PC-9 (cell line): ENCODE data around the gene ITGAE. TPM values are rescaled to one million over a fixed set of nuclear protein-coding genes. Genes with fewer than 3 reads are reported as not detected.

ENCODE experiments used
- BruUV-seq: library from RNA; stranded (reverse); fragments of 400-500 nt; replicated peaks from 2 replicates; lab custom pipeline; 2021; lab: Mats Ljungman, UMichigan
- CTCF ChIA-PET: fragments of 300-600 bp; sonication (Branson Sonifier 250); formaldehyde crosslinking; loops from one replicate; lab custom pipeline; 2022; ENCODE audit warnings: antibody characterized with exemption; lab: Charles Lee
- POLR2A ChIA-PET: fragments of 300-600 bp; sonication (Branson Sonifier 250); formaldehyde crosslinking; loops from one replicate; lab custom pipeline; 2022; ENCODE audit warnings: antibody characterized with exemption; ENCODE audit not compliant: unreplicated experiment; lab: Charles Lee
- DNase-seq, 2 experiments: peaks; one replicate each; pipeline versions ENCODE4 v3.0.0 to v3.0.0-alpha.2; 2015 to 2022; ENCODE audit warnings: mixed read lengths in 1 of 2
- H2AFZ ChIP-seq: fragments of 200-600 bp; sonication (generic); 2 replicates; pipeline ENCODE4 v1.8.1; 2017; ENCODE audit warnings: antibody characterized with exemption
- H3F3A ChIP-seq: fragments of 200-600 bp; sonication (generic); 2 replicates; pipeline ENCODE4 v1.8.1; 2017; ENCODE audit warnings: antibody characterized with exemption, mild to moderate bottlenecking, low read depth; ENCODE audit not compliant: insufficient read depth
- H3K27ac ChIP-seq: fragments of 200-600 bp; sonication (generic); 2 replicates; pipeline ENCODE4 v1.6.1; 2016; ENCODE audit warnings: mixed run types
- H3K27me3 ChIP-seq: fragments of 200-600 bp; sonication (generic); 2 replicates; pipeline ENCODE4 v1.6.1; 2016; ENCODE audit warnings: low read depth, mixed run types; ENCODE audit not compliant: insufficient read depth
- H3K36me3 ChIP-seq: fragments of 200-600 bp; sonication (generic); 2 replicates; pipeline ENCODE4 v1.6.1; 2016; ENCODE audit warnings: low read depth, mixed run types
- H3K4me1 ChIP-seq: fragments of 200-600 bp; sonication (generic); replicated peaks from 2 replicates; pipeline ENCODE4 v1.6.1; 2016; ENCODE audit warnings: mixed run types; ENCODE audit not compliant: insufficient read depth
- H3K4me2 ChIP-seq: fragments of 200-600 bp; sonication (generic); 2 replicates; pipeline ENCODE4 v1.6.1; 2017; ENCODE audit warnings: mixed run types
- H3K4me3 ChIP-seq: fragments of 200-600 bp; sonication (generic); 2 replicates; pipeline ENCODE4 v1.6.1; 2016; ENCODE audit warnings: mixed run types
- H3K79me2 ChIP-seq: fragments of 200-600 bp; sonication (generic); 2 replicates; pipeline ENCODE4 v1.6.1; 2017; ENCODE audit warnings: low read depth, mixed run types
- H3K9me2 ChIP-seq: fragments of 200-600 bp; sonication (generic); 2 replicates; pipeline ENCODE4 v1.8.1; 2017; ENCODE audit warnings: mild to moderate bottlenecking; ENCODE audit not compliant: insufficient read depth
- H3K9me3 ChIP-seq: fragments of 200-600 bp; sonication (generic); 2 replicates; pipeline ENCODE4 v1.8.1; 2016; ENCODE audit warnings: low read depth; ENCODE audit not compliant: insufficient read depth
- H4K20me1 ChIP-seq: fragments of 200-600 bp; sonication (generic); 2 replicates; pipeline ENCODE4 v1.8.1; 2017; ENCODE audit not compliant: insufficient read depth
- CTCF ChIP-seq: fragments of 200-600 bp; sonication (generic); conservative IDR thresholded peaks from 2 replicates; pipeline ENCODE4 v1.6.1; 2017; ENCODE audit warnings: mixed run types, antibody characterized with exemption, mild to moderate bottlenecking, moderate library complexity
- EZH2 ChIP-seq: fragments of 200-600 bp; sonication (generic); IDR thresholded peaks from 2 replicates; pipeline ENCODE4 v1.8.0; 2017; ENCODE audit warnings: antibody characterized with exemption, low read depth
- intact Hi-C: fragments of 100-400 bp; cut with micrococcal nuclease; formaldehyde crosslinking; loops from one replicate; pipeline ENCODE4 v1.10.0; 2022; ENCODE audit not compliant: unreplicated experiment
- total RNA-seq: library from RNA; stranded (reverse); gene quantifications from 2 replicates; pipeline ENCODE4 v1.2.3, GENCODE V29; 2021

The ITGAE gene
- total RNA-seq, 1 experiment from 2014 or later = 52.8 TPM

GRCh38 chr17:3821101-3821500 lies 20.1 kb upstream of the ITGAE start:
- Histone ChIP-seq H4K20me1 (peaks cover 4% of the 10 kb centered on the region; the same call in 1 of the 2 replicates), H3K79me2 (no peaks in the 10 kb centered on the region), H3K9me2 (no peaks in the 10 kb centered on the region), H3K27me3 (no peaks in the 10 kb centered on the region), H3F3A (peaks cover 17% of the 10 kb centered on the region), H3K9me3 (no peaks in the 10 kb centered on the region), H3K4me3 (no peak overlapping the region), H3K36me3 (peaks cover 49% of the 10 kb centered on the region; the same call in 1 of the 2 replicates), H2AFZ (no peak overlapping the region), H3K27ac (no peak overlapping the region), H3K4me2 (no peak overlapping the region), H3K4me1 (no peaks in the 10 kb centered on the region)
- intact Hi-C loops = loop anchor here (10.0 kb wide), 1 partner anchor 776 kb away; no protein-coding TSS in a partner anchor
- ChIA-PET CTCF (interaction anchor here (0.6 kb wide), 1 partner anchor 629 kb away, joined by 3 read pairs; no protein-coding TSS in a partner anchor), POLR2A (no interaction called here)
- TF ChIP-seq EZH2 = no peak
- DNase-seq = no peak
- BruUV-seq = no TSS peak

- CTCF ChIA-PET = no interaction called here
- intact Hi-C loops = no loop called here
- Histone ChIP-seq H3K4me3 (no peak overlapping the region), H3F3A (no peaks in the 10 kb centered on the region; the same call in none of the 2 replicates), H3K4me2 (no peak overlapping the region), H3K27ac (no peak overlapping the region), H2AFZ (no peak overlapping the region), H3K79me2 (no peaks in the 10 kb centered on the region), H4K20me1 (peaks cover 4% of the 10 kb centered on the region; the same call in 1 of the 2 replicates), H3K27me3 (no peaks in the 10 kb centered on the region), H3K9me2 (no peaks in the 10 kb centered on the region), H3K4me1 (no peaks in the 10 kb centered on the region), H3K36me3 (peaks cover 33% of the 10 kb centered on the region; the same call in 1 of the 2 replicates), H3K9me3 (no peaks in the 10 kb centered on the region)
- DNase-seq = no peak
- no TSS peak for BruUV-seq
- no peak for TF ChIP-seq EZH2
- no peak for TF ChIP-seq CTCF
- POLR2A ChIA-PET = no interaction called here
These were observed 17.8 kb upstream of the ITGAE start for GRCh38 chr17:3818786-3819185.

GRCh38 chr17:3817851-3818605 lies 17.0 kb upstream of the ITGAE start:
- CTCF ChIA-PET = no interaction called here
- H3K36me3 ChIP-seq = peaks cover 34% of the 10 kb centered on the region
- no peaks in the 10 kb centered on the region for H3K4me1 ChIP-seq
- H3K4me3 ChIP-seq = no peak overlapping the region
- H3K9me2 ChIP-seq = no peaks in the 10 kb centered on the region
- DNase-seq = no peak
- POLR2A ChIA-PET = no interaction called here
- H3K79me2 ChIP-seq = no peaks in the 10 kb centered on the region
- H3K27me3 ChIP-seq = no peaks in the 10 kb centered on the region
- no peak overlapping the region for H2AFZ ChIP-seq
- H3K9me3 ChIP-seq = no peaks in the 10 kb centered on the region
- intact Hi-C loops = no loop called here
- BruUV-seq = no TSS peak
- peaks cover 4% of the 10 kb centered on the region; the same call in 1 of the 2 replicates for H4K20me1 ChIP-seq
- H3K4me2 ChIP-seq = no peak overlapping the region
- H3K27ac ChIP-seq = no peak overlapping the region
- TF ChIP-seq CTCF = no peak
- TF ChIP-seq EZH2 = no peak
- no peaks in the 10 kb centered on the region; the same call in none of the 2 replicates for H3F3A ChIP-seq
